Left cardiac atrium (tissue), 4 donors: ENCODE results near the gene PLAU. TPM values are rescaled to one million over a fixed set of nuclear protein-coding genes. Genes with fewer than 3 reads are reported as not detected.
A peak's percentile ranks its signal among the peaks of the same experiment; 100 is the strongest.
"Not testable (repeated sequence)": the region's sequence is repeated elsewhere in the genome, so short reads cannot be mapped to it uniquely, and the experiment has no call there.

Source experiments
- ATAC-seq, 2 donors: fragments of 200-7000 bp; cut with Tn5 transposase; one replicate each; pipeline ENCODE4 v1.9.1; 2020; ENCODE audit warnings: mild to moderate bottlenecking in 2 of 2, moderate library complexity in 2 of 2
- DNase-seq: peaks from one replicate; pipeline ENCODE4 v3.0.0-alpha.2; 2020
- intact Hi-C, 2 donors: fragments of 100-400 bp; cut with DNase I; formaldehyde crosslinking; loops; one replicate each; pipeline versions ENCODE4 v1.14.1 to v1.15.1; 2022 to 2023
- total RNA-seq, 2 donors: library from RNA; stranded (reverse); fragmentation: NEBNext Ultra II Directional; extraction: Animal tissue kit (Norgen Biotek cat#: 25700); gene quantifications; one replicate each; pipeline ENCODE4 v1.2.1, GENCODE V29; 2021
- donor health status: DM: no; HTN: yes; CAD: no.
- donor health status: DM: no; HTN: yes; CAD: no; lungs with severe emphysema.
- donor health status: DM: yes; HTN: yes; CAD: no.
- donor health status: Dilated cardiomyopathy.

The PLAU gene
- total RNA-seq, 2 donors from 2014 or later, result 9.2 to 20.1 TPM

- no peak for ATAC-seq
- no peak for DNase-seq
- intact Hi-C loops, result no loop called here
These were observed 18.5 kb upstream of the PLAU start for GRCh38 chr10:73892310-73893030.

- ATAC-seq (no peak), DNase-seq (no peak)
- intact Hi-C loops, result no loop called here
These were observed 17.5 kb upstream of the PLAU start for GRCh38 chr10:73893426-73893825.

GRCh38 chr10:73894245-73894971 is 16.5 kb upstream of the PLAU start:
- ATAC-seq (no peak), DNase-seq (no peak)
- intact Hi-C loops, result no loop called here

GRCh38 chr10:73895381-73895780 is 15.6 kb upstream of the PLAU start:
- intact Hi-C loops, DNase-seq, ATAC-seq: not testable (repeated sequence)

GRCh38 chr10:73897693-73898092 is 13.2 kb upstream of the PLAU start:
- ATAC-seq (no peak), DNase-seq (no peak)
- intact Hi-C loops, result no loop called here

GRCh38 chr10:73898730-73899410 is 12.1 kb upstream of the PLAU start:
- intact Hi-C loops, result no loop called here

GRCh38 chr10:73899423-73899822 is 11.5 kb upstream of the PLAU start:
- no peak for DNase-seq
- peak in 1 of 2 donors; percentile 65 for ATAC-seq
- intact Hi-C loops, result no loop called here

More at GRCh38 chr10:73898730-73899410, 12.1 kb upstream of the PLAU start:
- ATAC-seq (peak; percentile 59 to 70), DNase-seq (no peak)

- ATAC-seq, result peak in 1 of 2 donors; percentile 11
- DNase-seq, result no peak
- intact Hi-C loops, result no loop called here
These were observed 10.9 kb upstream of the PLAU start for GRCh38 chr10:73900064-73900463.

GRCh38 chr10:73901261-73901660 is 9.7 kb upstream of the PLAU start:
- DNase-seq, result no peak
- ATAC-seq, result no peak
- intact Hi-C loops, result no loop called here

GRCh38 chr10:73902351-73902750 is 8.6 kb upstream of the PLAU start:
- no peak for DNase-seq
- ATAC-seq, result no peak
- intact Hi-C loops, result no loop called here

- intact Hi-C loops, result no loop called here
- ATAC-seq (no peak), DNase-seq (no peak)
These were observed 5.5 kb upstream of the PLAU start for GRCh38 chr10:73905256-73906020.

- intact Hi-C loops, result no loop called here
- peak; percentile 81 for DNase-seq
- peak; percentile 75 to 80 for ATAC-seq
These were observed 4.1 kb upstream of the PLAU start for GRCh38 chr10:73906524-73907447.

GRCh38 chr10:73907841-73908517 is 3.0 kb upstream of the PLAU start:
- ATAC-seq (peak in 1 of 2 donors; percentile 30), DNase-seq (peak; percentile 62)
- intact Hi-C loops, result no loop called here

- intact Hi-C loops, result no loop called here
- DNase-seq, result peak; percentile 57
- peak in 1 of 2 donors; percentile 40 for ATAC-seq
These were observed 1.9 kb upstream of the PLAU start for GRCh38 chr10:73908853-73909539.

GRCh38 chr10:73909540-73910115 is 1.3 kb upstream of the PLAU start:
- intact Hi-C loops, result no loop called here

GRCh38 chr10:73910401-73910763 is 550 bp upstream of the PLAU start:
- DNase-seq (no peak), ATAC-seq (no peak)
- intact Hi-C loops, result no loop called here

More at GRCh38 chr10:73909540-73910115, 1.3 kb upstream of the PLAU start:
- no peak for ATAC-seq
- no peak for DNase-seq

- ATAC-seq (no peak), DNase-seq (no peak)
- intact Hi-C loops, result no loop called here
These were observed 647 bp downstream of the PLAU start for GRCh38 chr10:73911553-73912004.
